BLaER1 (cell line): ENCODE results near the gene CYP3A7.

Source experiments
- H3K27ac ChIP-seq: shearing (Covaris generic); formaldehyde crosslinking; 2 replicates; pipeline ENCODE4 v1.8.1; 2022
- H3K27me3 ChIP-seq: shearing (Covaris generic); formaldehyde crosslinking; 2 replicates; pipeline ENCODE4 v1.8.1; 2022
- H3K36me3 ChIP-seq: shearing (Covaris generic); formaldehyde crosslinking; 2 replicates; pipeline ENCODE4 v1.8.1; 2022
- H3K4me1 ChIP-seq: shearing (Covaris generic); formaldehyde crosslinking; 2 replicates; pipeline ENCODE4 v1.8.1; 2022
- H3K4me2 ChIP-seq: shearing (Covaris generic); formaldehyde crosslinking; 2 replicates; pipeline ENCODE4 v1.8.1; 2022
- H3K4me3 ChIP-seq: shearing (Covaris generic); formaldehyde crosslinking; 2 replicates; pipeline ENCODE4 v1.8.1; 2022
- H3K9ac ChIP-seq: shearing (Covaris generic); formaldehyde crosslinking; 2 replicates; pipeline ENCODE4 v1.8.1; 2022
- H3K9me3 ChIP-seq: shearing (Covaris generic); formaldehyde crosslinking; 2 replicates; pipeline ENCODE4 v1.8.1; 2022
- H4K20me1 ChIP-seq: shearing (Covaris generic); formaldehyde crosslinking; 2 replicates; pipeline ENCODE4 v1.8.1; 2022
- Cebpa-rat ChIP-seq: shearing (Covaris generic); IDR thresholded peaks from 2 replicates; pipeline ENCODE4 v1.8.1; 2022

CYP3A7 gene

GRCh38 chr7:99685129-99685758 lies 49.8 kb downstream of the CYP3A7 start:
- no peaks in the 10 kb centered on the region for H3K27me3 ChIP-seq
- no peak for TF ChIP-seq Cebpa-rat
- H3K4me3 ChIP-seq, result no peak overlapping the region
- H4K20me1 ChIP-seq, result no peaks in the 10 kb centered on the region
- H3K4me1 ChIP-seq, result no peaks in the 10 kb centered on the region
- no peak overlapping the region for H3K27ac ChIP-seq
- no peak overlapping the region for H3K4me2 ChIP-seq
- no peaks in the 10 kb centered on the region for H3K36me3 ChIP-seq
- H3K9me3 ChIP-seq, result peaks cover 6% of the 10 kb centered on the region
- no peak overlapping the region for H3K9ac ChIP-seq

GRCh38 chr7:99679400-99680191 lies 55.4 kb downstream of the CYP3A7 start, which contains the start of gene CYP3A5:
CYP3A5 (minus strand) TSS chr7:99679996; CDS start chr7:99679896, 100 bp downstream.
- peaks cover 6% of the 10 kb centered on the region for H3K9me3 ChIP-seq
- H4K20me1 ChIP-seq, result no peaks in the 10 kb centered on the region
- no peaks in the 10 kb centered on the region for H3K4me1 ChIP-seq
- H3K27me3 ChIP-seq, result no peaks in the 10 kb centered on the region
- no peak for TF ChIP-seq Cebpa-rat
- H3K4me3 ChIP-seq, result no peak within 1 kb of the TSS
- no peak within 1 kb of the TSS for H3K9ac ChIP-seq
- H3K36me3 ChIP-seq, result no peaks in the 10 kb centered on the region
- no peak within 1 kb of the TSS for H3K4me2 ChIP-seq
- H3K27ac ChIP-seq, result no peak within 1 kb of the TSS

GRCh38 chr7:99679032-99679399 lies 56.0 kb downstream of the CYP3A7 start:
- no peaks in the 10 kb centered on the region for H3K36me3 ChIP-seq

GRCh38 chr7:99677648-99678045 lies 57.3 kb downstream of the CYP3A7 start:
- TF ChIP-seq Cebpa-rat, result no peak
- Histone ChIP-seq H3K27ac (no peak overlapping the region), H3K4me3 (no peak overlapping the region), H3K9ac (no peak overlapping the region), H3K9me3 (peaks cover 6% of the 10 kb centered on the region), H3K27me3 (no peaks in the 10 kb centered on the region), H3K4me1 (no peaks in the 10 kb centered on the region), H3K36me3 (no peaks in the 10 kb centered on the region), H4K20me1 (no peaks in the 10 kb centered on the region), H3K4me2 (no peak overlapping the region)

More at GRCh38 chr7:99679032-99679399, 56.0 kb downstream of the CYP3A7 start:
- TF ChIP-seq Cebpa-rat, result no peak
- Histone ChIP-seq H3K4me1 (no peaks in the 10 kb centered on the region), H3K27me3 (no peaks in the 10 kb centered on the region), H3K27ac (no peak overlapping the region), H3K4me3 (no peak overlapping the region), H3K9ac (no peak overlapping the region), H3K9me3 (peaks cover 6% of the 10 kb centered on the region), H3K4me2 (no peak overlapping the region), H4K20me1 (no peaks in the 10 kb centered on the region)

- Histone ChIP-seq H3K4me2 (no peak overlapping the region), H3K4me3 (no peak overlapping the region)
These were observed 57.9 kb downstream of the CYP3A7 start for GRCh38 chr7:99677013-99677647.

GRCh38 chr7:99674995-99675742 lies 59.8 kb downstream of the CYP3A7 start:
- TF ChIP-seq Cebpa-rat, result no peak
- Histone ChIP-seq H3K27ac (no peak overlapping the region), H3K4me3 (no peak overlapping the region), H3K9ac (no peak overlapping the region), H3K36me3 (no peaks in the 10 kb centered on the region), H3K4me1 (no peaks in the 10 kb centered on the region), H3K9me3 (no peaks in the 10 kb centered on the region), H3K27me3 (no peaks in the 10 kb centered on the region), H3K4me2 (no peak overlapping the region), H4K20me1 (no peaks in the 10 kb centered on the region)

More at GRCh38 chr7:99677013-99677647, 57.9 kb downstream of the CYP3A7 start:
- H3K9me3 ChIP-seq, result peaks cover 3% of the 10 kb centered on the region
- H3K36me3 ChIP-seq, result no peaks in the 10 kb centered on the region
- no peak overlapping the region for H3K9ac ChIP-seq
- H3K4me1 ChIP-seq, result no peaks in the 10 kb centered on the region
- no peak overlapping the region for H3K27ac ChIP-seq
- H3K27me3 ChIP-seq, result no peaks in the 10 kb centered on the region
- no peaks in the 10 kb centered on the region for H4K20me1 ChIP-seq
- TF ChIP-seq Cebpa-rat, result no peak

GRCh38 chr7:99672573-99672972 lies 62.4 kb downstream of the CYP3A7 start:
- no peaks in the 10 kb centered on the region for H4K20me1 ChIP-seq
- no peaks in the 10 kb centered on the region for H3K9me3 ChIP-seq
- no peak overlapping the region for H3K4me3 ChIP-seq
- H3K36me3 ChIP-seq, result no peaks in the 10 kb centered on the region
- no peak overlapping the region for H3K4me2 ChIP-seq
- H3K9ac ChIP-seq, result no peak overlapping the region
- H3K27me3 ChIP-seq, result no peaks in the 10 kb centered on the region
- no peaks in the 10 kb centered on the region for H3K4me1 ChIP-seq
- TF ChIP-seq Cebpa-rat, result no peak
- no peak overlapping the region for H3K27ac ChIP-seq

GRCh38 chr7:99669782-99670181 lies 65.2 kb downstream of the CYP3A7 start:
- Histone ChIP-seq H3K27me3 (no peaks in the 10 kb centered on the region), H3K4me2 (no peak overlapping the region), H3K4me1 (no peaks in the 10 kb centered on the region), H3K9me3 (no peaks in the 10 kb centered on the region), H4K20me1 (no peaks in the 10 kb centered on the region), H3K36me3 (no peaks in the 10 kb centered on the region), H3K27ac (no peak overlapping the region), H3K9ac (no peak overlapping the region), H3K4me3 (no peak overlapping the region)
- no peak for TF ChIP-seq Cebpa-rat

GRCh38 chr7:99668541-99668940 lies 66.5 kb downstream of the CYP3A7 start:
- no peak overlapping the region for H3K4me3 ChIP-seq
- H3K27ac ChIP-seq, result no peak overlapping the region
- H3K27me3 ChIP-seq, result no peaks in the 10 kb centered on the region
- H3K9me3 ChIP-seq, result no peaks in the 10 kb centered on the region
- no peaks in the 10 kb centered on the region for H4K20me1 ChIP-seq
- no peaks in the 10 kb centered on the region for H3K36me3 ChIP-seq
- no peak for TF ChIP-seq Cebpa-rat
- H3K9ac ChIP-seq, result no peak overlapping the region
- H3K4me1 ChIP-seq, result no peaks in the 10 kb centered on the region
- H3K4me2 ChIP-seq, result no peak overlapping the region
